Uterus (tissue), 2 donors: ENCODE data around the gene C10orf71.

ENCODE experiments used
- CTCF ChIP-seq, 4 experiments: fragments of 200-600 bp in 2 of 4; fragments of 450-650 bp in 2 of 4; sonication (generic) in 2 of 4; IDR thresholded peaks; one replicate each; pipeline ENCODE4 v1.5.1; 2016 to 2019; ENCODE audit warnings: antibody characterized with exemption in 4 of 4, mild to moderate bottlenecking in 2 of 4, moderate library complexity in 1 of 4
- POLR2A ChIP-seq, 2 donors: fragments of 450-650 bp; IDR thresholded peaks; one replicate each; pipeline ENCODE4 v1.6.1; 2016; ENCODE audit warnings: antibody characterized with exemption in 2 of 2, mild to moderate bottlenecking in 1 of 2, moderate library complexity in 1 of 2

GRCh38 chr10:49310901-49311554 is 12.1 kb downstream of the C10orf71 start:
- TF ChIP-seq CTCF (IDR thresholded peaks at IDR 0.05) (no peak), POLR2A (IDR thresholded peaks at IDR 0.05) (no peak)
